Measurements from ENCODE around the gene PCYT1B.
"Not testable (repeated sequence)": the region's sequence is repeated elsewhere in the genome, so short reads cannot be mapped to it uniquely, and the experiment has no call there.

The PCYT1B gene

DNA sequence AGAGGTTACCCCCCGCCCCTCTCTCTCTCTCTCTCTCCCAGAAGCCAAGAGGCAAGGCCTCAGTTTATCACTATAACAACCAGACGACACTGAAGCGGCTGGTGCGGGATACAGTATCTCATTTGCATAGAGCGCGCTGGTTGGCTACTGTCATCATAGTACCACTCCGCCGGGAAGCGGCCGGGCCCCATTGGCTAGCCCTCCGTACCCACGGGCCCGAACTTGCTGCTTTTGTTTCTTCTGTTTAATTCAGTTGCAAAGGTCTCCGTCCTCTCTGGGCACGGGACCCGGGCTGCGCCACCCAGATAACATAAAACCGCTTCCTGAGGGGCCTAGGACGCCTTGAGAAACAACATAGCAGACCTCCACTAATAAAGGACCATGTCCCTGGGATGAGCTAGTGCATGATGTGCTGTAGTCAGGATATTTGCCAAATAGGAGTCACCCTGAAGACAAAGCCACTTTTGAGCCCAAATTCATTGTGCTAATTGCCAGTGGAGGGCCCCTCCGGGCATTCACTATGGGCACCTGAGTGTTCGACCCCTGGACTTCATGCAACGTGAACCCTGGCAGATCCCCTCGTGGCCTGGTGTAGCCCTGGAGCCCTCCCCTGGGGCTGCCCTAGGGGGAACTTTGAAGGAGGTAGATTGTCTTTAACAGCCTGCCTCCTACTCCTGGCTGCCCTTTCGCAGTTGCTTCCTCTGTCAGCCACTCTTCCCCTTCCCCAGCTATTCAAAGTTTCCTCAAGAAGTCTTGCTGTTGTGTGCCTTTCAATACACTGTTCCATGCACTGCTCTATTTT lies at the start of gene PCYT1B:
Gene PCYT1B, minus strand, starts transcription at position 91 of the 802 bp plus-strand sequence. CDS start 242 bp downstream, outside the sequence.
- peak; percentile 46 for DNase-seq

DNA sequence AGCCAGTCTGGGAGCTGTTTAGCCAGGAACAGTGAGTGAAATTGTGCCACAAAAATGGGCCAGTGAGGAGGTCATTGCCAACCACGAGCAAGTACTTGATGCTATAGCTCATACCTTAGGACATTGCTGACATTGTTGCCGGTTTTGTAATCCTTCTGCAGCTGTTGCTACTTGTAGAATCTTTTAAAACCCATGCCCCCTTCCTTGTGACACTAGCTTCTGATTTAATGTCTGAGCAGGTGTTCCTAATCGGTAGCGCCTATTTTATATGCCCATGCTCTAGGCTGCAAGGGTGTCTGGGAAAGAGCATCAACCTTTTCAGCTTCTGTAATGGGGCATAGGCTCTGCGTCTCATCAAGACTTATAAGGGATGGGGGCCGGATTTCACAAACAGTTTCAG lies 49.1 kb upstream of the PCYT1B start:
- peak; percentile 11 for DNase-seq

DNA sequence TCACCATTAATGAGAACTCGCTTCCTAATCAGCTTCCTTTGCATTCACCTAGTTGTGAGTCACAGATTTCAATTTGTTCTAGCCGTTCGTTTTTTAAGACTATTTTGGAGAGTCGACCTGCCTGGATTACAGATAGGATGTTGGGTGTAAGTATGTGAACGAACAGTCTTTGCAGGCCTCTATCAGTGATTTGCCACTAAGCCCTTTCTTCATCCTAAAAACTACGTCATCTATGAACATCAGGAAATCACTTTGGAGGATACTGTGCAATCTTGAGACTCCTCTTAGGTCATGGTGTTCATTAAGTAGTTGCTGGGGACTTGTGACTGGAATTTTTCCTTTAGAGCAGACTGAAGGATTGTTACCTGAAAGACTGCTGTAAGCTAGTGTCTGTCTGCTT lies 47.7 kb upstream of the PCYT1B start:
- DNase-seq: peak; percentile 11

DNA sequence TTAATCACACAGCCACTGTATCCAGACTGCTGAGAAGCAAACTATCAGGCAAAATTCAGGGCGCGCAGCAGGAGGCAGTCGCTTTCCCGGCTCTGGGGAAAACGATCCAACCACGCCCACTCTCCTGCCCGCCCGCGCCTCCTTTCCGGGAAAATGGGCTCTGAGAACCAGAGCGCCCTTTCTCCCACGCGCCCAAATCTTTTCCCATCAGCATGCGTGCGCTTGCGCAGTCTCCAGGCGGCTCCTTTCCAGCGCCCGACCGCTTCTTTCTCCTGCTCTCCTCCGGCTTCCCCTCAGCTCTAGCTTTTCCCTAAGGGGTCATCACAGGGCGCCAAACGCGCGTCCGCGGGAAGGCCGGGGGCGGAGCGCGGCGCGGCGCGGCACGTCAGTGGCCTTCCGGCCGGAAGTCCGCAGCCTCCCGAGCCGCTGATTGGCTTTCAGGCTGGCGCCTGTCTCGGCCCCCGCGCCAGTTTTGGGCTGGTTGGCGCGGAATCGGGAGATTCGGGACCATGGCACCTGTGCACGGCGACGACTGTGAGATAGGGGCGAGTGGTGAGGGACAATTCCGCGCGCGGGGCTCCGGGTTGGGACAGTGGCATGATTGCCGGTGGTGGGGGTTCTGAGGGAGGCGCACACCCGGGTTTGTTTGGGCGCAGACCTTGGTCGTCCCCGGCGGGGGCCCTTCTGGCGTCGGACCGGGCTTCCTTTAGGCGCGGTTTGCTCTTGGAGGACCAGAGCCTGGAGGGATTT lies 46.5 kb upstream of the PCYT1B start, which contains the start of gene POLA1:
Gene POLA1, plus strand, starts transcription at position 466 of the 750 bp plus-strand sequence. Its CDS starts 44 bp downstream, at position 510.
- DNase-seq: peak; percentile 93

DNA sequence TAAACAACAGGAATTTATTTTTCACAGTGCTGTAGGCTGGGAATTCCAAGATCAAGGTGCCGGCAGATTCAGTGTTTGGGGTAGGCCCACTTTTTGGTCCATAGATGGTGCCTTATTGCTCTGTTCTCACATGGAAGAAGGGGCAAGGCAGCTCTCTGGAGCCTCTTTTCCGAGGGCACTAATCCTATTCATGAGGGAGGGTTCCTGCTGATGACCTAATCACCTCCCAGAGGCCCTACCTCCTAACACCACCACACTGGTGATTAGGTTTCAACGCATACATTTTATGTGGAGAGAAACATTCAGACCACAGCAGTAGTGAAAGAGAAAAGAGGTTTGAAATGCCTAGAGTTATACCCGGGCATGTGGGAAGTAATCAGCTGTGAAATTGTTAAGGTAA lies 45.2 kb upstream of the PCYT1B start:
- DNase-seq: no peak

DNA sequence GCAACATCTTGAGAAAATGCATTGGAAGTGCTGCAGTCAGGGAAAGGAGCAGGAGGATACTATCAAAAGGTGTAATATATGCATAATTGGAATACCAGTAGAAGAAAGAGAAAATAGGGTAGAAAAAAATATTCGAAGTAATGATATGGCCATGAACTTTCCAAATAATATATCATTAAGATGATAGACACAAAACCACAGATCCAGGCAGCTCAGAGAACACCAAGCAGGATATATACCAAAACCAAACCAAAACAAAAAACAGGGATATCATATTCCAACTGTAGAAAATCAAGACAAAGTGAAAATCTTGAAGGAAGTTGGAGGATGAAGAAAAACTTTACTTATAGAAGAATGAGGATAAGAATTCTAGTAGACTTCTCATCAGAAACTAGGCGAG lies 36.9 kb upstream of the PCYT1B start:
- no peak for DNase-seq

DNA sequence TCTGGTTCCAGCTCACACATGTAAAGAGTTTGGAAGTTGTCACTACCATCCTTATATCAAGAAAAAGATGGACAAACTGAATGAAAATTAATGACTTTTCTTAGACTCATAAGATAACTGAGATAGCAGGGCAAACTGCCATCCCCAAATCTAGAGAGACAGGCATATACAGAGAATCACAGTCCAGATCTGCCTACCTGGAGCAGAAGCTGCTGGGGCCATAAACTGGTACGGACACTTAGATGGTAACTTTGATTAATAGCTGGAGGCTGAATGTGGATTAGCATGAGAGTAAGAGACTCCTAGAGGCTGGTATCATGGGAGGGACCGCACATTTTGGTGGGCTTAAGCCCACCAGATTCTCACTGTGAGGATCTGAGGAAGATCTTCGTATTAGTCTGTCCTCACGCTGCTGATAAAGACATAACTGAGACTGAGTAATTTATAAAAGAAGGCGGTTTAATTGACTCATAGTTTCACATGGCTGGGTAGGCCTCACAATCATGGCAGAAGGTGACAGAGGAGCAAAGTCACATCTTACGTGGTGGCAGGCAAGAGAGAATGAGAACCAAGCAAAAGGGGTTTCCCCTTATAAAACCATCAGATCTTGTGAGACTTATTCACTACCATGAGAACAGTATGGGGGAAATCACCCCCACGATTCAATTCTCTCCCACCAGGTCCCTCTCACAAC lies 35.7 kb upstream of the PCYT1B start:
- DNase-seq: no peak

DNA sequence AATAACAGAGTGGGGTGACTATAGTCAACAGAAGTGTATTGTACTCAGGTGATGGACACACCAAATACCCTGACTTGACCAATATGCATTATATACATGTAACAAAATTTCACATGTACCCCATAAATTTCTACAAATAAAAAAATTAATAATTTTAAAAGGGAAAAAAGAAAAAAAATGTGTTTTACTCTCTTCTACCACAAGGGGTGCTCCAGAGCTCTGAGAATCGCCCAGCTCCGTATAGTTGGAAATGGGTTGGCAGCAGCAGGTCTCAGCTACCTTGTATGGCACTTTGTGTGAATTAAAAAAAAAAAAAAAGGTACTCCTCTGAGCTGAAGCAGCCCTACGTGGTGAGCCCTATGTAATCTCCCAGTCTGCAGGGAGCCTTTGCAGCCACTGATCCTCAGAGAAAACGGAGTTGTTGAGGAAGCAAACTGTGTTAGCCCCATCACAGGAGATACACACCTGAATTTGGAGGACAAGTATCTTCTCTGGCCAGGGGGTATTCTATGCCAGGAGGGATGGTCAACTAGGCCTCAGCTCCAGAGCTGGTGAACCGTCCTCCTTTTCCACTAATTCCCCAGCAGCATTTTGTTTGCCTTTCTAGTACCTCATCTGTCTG lies 29.4 kb upstream of the PCYT1B start:
- DNase-seq: no peak

DNA sequence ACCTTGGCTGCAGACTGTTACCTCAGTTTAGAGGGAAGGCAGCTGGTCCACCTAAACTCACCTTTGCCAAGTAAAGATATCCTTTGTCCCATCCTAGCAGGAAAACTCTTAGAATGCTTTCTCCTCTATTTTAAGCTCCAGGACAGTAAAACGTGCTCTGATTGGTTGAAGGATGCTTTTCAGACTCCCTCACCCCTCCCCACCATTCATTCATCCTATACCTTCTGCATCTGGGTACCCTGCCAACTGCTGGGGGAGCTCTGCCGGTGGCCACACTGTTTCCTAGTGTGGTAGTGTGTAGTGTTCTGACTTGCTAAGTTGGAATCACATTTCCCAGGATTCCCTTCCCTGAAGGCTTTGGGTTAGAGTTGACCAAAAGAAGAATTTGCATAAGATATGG lies 26.3 kb upstream of the PCYT1B start:
- no peak for DNase-seq

DNA sequence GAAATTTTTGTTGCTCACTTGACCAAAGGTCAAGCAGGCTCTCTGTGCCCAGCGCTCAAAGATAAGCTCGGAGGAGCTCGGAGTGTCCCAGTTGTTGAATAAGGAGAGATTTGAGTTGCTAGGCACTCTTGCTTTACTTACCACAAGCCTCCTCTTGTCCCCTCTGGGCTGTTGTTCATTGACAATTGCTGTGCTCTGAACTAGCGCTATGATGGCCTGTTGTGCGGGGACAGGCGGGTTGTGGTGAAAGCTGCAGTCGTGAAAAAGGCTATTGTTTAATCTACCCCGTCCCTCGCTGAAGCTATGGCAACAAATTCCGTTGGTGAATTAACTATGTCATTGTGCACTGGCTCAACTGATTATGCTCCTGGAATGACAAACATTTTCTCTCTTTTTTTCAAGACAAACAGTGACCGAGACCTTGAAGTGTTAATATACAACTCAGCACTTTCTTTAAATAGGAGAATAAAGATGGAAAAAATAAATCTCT lies 25.6 kb upstream of the PCYT1B start:
- no peak for DNase-seq

DNA sequence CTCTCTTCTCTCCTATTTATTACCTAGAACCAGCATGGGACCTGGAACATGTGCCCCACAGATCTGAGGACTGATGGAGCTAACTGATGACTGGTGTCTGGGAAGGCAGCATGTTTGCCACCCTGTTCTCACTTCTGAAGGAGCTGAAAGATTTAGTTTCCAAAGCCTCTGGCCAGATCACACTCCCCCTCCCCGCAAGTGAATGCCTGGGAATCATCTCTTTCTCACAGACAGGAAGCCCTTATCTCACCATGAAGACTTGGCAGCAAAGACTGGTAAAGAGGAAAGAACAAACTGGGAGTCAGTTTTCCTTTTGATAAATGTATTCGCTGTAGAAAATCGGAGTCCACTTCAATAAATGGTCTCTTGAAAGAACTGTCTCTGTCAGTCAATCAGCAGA lies 21.0 kb upstream of the PCYT1B start:
- no peak for DNase-seq

DNA sequence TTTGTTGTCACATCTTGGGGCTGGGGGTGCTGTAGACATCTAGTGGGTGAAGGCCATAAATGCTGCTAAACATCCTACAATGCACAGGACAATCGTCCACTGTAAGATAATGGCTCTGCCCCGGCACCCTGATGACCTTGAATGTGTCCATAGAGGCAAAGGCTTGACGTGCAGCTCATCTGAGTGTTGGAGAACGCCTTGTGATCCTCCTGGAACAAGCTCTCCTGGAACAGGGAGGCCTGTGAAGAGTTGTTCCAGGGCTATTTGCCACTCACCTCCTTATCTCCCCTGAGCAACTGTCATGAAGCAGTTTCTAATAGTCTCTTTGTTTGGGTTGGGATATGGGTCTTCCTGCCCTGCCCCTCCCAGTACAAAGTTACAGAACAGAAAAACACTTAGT lies 15.2 kb upstream of the PCYT1B start:
- DNase-seq: no peak

DNA sequence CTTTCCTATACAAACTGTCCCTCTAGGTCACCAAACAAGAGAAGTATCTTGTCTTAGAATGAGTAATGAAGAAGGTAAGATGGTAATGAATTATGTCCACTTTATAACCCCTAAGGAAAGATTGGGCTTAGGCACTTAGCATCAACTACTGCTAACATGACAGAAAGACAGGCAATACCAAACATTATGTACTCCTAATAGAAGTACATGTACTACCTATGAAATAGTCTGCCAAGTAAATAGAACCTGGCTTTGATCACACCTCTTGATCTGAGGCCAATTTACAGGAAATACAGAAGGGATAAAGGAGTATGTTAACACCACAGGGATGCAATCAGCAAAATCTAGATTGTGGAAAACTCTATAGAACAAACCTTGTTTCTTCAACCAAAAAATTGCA lies 14.1 kb upstream of the PCYT1B start:
- no peak for DNase-seq

DNA sequence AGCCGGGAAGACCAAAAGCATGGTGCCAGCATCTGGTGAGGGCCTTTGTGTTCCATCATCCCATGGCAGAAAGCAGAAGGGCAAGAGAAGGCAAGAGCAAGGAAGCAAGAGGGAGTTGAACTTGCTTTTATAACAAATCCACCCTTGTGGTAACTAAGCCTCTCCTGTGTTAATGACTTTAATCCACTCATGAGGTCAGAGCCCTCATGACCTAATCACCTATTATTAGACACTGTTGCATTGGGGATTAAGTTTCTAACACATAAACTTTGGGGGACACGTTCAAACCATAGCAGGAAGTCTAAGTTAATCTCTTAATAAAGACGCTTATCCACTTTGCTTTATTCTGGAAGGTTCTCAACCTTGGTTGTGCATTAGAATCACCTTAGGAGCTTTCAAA lies 12.5 kb upstream of the PCYT1B start:
- DNase-seq: no peak

DNA sequence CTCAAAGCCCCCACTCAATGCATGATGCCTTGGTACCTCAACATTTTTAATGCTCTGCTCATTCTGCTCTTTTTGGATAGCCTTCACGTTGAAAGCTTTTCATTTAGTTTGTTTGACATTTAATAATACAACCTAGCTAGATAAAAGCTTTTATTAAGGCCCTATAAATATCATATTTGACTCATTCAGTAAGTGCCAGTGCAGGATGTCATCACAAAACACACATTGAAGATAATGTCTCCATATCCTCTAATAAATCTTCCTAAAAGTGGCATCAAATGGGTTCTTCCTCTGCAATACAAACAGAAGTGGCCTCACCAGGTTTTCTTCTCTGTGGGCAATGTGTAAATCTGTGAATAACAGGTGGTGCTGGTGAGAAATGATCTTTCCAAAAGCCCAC lies 12.0 kb upstream of the PCYT1B start:
- DNase-seq: no peak

DNA sequence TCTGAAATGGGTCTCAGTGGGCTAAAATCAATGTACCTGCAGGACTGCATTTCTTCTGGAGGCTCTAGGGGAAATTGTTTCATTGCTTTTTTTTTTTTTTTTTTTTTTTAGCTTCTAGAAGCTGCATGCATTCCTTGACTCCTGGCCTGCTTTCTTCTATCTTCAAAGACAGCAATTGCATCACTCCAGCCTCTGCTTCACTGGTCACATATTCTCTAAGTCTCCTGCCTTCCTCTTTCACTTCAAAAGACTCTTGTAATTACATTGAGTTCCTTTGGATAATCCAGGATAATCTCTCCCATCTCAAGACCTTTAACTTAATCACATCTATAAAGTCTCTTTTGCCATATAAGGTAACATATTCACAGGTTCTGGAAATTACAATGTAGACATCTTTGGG lies 11.3 kb upstream of the PCYT1B start:
- DNase-seq: no peak

DNA sequence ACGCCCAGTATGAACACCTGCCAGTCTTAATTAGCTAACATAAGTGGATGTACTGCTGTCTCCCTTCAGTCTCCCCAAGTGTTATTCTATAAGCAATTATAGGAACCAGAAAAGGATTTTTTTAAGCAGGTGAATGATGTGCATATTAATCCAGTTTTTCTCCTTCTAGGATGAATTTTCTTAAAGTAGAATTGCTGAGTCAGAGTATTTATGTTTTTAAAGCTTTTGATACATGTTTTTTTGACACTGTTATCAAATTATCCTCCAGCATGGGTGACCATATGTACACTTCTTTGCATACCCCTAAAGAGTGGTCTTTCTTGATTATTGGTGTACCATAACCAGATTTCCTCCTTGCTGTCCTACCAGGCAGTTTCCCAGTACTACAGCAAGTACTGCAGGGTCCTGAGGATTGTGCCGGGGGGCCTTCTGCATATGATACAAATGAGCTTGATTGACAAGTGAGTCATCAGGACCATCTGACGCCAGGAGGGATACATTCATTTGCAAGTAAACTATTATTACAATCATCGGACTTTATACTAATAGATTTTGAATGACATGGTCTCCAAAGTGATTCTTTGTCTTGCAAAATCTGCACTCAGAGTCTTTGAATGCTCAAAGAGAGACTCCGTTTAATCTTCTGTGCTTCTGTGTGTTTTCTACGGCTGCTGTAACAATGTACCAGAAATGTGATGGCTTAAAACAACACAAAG lies 10.7 kb upstream of the PCYT1B start:
- DNase-seq: no peak

DNA sequence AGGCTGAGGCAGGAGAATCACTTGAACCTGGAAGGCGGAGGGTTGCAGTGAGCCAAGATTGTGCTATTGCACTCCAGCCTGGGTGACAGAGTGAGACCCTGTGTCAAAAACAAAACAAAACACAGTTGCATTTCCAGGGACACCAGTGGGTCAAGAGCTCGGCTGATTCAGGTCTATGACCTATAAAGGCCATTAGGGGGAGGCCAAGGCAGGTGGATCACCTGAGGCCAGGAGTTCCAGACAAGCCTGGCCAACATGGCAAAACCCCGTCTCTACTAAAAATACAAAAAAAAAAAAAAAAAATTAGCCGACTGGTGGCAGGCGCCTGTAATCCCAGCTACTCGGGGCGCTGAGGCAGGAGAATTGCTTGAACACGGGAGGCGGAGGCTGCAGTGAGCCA lies 8.5 kb upstream of the PCYT1B start:
- DNase-seq: not testable (repeated sequence)

DNA sequence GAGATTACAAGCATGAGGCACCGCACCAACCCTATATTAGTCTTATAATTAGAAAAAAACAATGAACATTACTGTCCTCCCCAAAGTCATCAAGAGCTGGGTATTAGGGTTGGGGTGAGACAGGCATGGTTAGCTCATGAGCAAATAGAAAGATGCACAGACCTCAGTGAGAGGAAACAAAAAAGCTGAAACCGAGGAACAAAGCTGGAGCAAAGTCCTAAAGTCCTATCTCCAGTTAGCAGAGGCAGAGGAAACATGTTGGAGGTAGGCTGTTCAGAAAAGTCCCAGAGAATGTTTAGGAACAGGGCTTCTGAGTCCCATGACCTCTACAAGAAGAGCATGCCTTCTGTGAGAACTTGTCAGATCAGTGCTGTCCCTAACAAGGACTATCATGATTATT lies 4.6 kb upstream of the PCYT1B start:
- no peak for DNase-seq

DNA sequence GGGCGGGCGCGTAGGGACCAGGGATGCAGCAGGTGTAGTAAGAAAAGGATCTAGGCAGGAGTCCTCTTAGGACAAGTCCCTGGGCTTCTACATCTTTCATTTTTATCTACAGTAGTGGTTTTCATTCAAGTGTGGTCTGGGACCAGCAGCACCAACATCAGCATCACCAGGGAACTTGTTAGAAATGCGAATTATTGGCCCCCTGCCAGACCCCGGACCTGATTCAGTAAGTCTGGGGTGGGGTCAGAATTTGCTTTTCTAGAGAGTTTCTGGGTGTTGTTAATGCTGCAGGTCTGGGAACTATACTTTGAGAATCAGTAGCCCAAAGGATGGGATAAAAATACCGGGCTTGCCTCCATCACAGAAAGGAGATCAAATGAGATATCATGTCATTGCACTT lies 1.3 kb upstream of the PCYT1B start:
- no peak for DNase-seq

DNA sequence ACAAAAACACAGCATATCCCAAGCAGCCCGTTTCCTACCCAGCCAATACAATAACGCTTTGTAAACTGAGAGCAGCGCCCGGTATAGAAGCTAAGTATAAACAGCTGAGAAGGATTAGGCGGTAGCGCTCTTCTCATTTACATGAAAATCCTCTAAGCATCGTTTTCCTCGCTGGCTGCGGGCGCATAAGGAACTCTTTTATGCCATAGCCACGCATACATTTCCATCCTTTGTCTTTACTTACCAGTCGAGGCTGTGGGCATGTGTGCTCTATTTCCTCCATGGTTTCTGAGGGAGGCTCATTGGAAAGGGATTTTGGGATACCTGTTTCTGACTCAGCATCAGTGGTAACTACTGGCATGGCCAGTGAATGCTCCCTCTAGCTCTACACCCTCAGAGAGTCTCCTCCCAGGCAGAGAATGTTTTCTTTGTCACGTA lies 383 bp downstream of the PCYT1B start:
- peak; percentile 2 for DNase-seq

DNA sequence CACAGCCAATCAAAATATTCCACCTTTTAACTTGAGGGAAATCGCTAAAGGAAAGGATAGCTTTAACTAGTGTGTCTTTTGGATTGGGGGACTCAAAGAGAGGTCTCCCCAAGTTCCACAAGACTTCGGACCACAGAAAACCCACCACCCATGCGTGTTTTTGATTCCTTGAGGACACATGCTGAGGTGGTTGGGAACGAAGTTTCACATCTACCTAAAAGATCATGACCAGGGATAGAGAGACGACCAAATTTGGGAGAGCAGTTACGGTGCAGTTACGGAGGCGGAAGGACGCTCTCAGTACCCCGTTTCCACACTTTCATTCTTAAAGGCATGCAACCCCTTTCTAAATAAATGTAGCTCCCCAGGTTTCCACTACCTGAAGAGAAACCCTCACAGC lies 1.1 kb downstream of the PCYT1B start:
- no peak for DNase-seq

Measured in EL (cell line).